ENCODE data around the gene ANGPTL4.

ANGPTL4 gene

DNA sequence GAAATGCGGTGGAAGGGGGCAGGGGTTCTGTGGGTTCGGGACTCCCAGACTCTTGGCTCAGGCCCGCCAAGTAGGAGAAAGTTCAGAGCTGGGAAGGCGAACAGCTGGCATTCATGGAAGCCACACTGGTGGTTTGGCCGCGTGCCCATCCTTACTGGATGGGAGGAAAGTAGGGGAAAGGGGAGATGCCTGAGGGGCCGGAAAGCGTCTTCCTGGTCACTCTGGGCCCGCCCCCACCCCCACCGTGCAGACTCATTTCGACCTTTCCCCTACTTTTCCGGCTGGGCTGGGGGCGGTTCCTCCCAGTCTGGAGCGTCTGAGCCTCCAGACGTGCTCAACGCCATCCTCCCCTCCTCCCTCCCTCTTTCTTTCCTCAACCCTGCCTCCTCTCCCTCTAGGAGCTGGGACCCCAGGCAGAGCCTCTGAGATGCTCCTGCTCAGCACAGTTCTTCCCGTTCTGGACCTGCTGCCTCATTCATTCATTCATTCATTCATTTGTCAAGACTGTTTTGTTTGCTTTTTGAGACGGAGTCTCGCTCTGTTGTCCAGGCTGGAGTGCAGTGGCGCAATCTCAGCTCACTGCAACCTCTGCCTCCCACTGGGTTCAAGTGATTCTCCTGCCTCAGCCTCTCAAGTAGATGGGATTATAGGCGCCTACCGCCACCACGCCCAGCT is 3.5 kb downstream of the ANGPTL4 start:
- Histone ChIP-seq H3K4me3 (ENCODE audit: low read length, poor library complexity, severe bottlenecking) (no peak overlapping the region), H2AFZ (ENCODE audit: low read length) (no peak overlapping the region)

DNA sequence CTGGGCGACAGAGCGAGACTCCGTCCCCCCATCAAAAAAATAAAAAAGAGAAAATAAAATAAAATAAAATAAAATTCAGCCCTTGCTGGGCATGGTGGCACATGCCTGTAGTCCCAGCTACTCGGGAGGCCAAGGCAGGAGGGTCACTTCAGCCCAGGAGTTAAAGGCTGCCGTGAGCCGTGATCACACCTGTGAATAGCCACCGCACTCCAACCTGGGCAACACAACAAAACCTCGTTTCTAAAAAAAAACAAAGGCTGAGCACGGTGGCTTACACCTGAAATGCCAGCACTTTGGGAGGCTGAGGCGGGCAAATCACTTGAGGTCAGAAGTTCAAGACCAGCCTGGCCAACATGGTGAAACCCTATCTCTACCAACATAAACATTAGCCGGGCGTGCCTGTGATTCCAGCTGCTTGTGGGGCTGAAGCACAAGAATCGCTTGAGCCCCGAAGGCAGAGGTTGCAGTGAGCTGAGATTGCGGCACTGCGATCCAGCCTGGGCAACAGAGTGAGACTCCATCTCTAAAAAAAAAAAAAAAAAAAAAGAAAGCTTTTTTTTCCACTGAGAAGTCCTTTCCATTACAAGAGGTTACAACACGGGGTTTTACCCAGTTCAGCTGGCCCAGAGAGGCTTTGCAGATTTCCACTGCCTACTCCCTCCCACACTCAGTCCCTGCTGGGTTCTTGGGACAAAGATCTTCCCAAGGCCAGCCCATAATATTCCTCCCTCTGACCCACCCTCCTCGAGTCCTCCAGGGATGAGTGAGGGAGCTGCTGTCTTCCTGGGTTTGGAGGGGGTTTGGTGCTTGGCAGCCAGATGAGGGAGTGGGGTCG is 6.4 kb downstream of the ANGPTL4 start:
- Histone ChIP-seq H3K4me3 (ENCODE audit: low read length, poor library complexity, severe bottlenecking) (no peak overlapping the region), H3K4me1 (ENCODE audit: insufficient read depth, low read length, poor library complexity, severe bottlenecking) (no peaks in the 10 kb centered on the region), H3K27me3 (ENCODE audit: insufficient read depth, low read length, poor library complexity, severe bottlenecking) (no peaks in the 10 kb centered on the region), H4K20me1 (ENCODE audit: insufficient read depth, low read length, poor library complexity, severe bottlenecking) (no peaks in the 10 kb centered on the region), H3K36me3 (ENCODE audit: insufficient read depth, low read length) (no peaks in the 10 kb centered on the region), H3K9ac (ENCODE audit: low read depth, low read length, poor library complexity, severe bottlenecking) (peak overlapping the region; percentile 12), H3K9me2 (replicated peaks; ENCODE audit: low read depth, low read length) (no peaks in the 10 kb centered on the region), H3K79me2 (ENCODE audit: insufficient read depth, low read length) (no peaks in the 10 kb centered on the region), H2AFZ (ENCODE audit: low read length) (no peak overlapping the region), H3K9me3 (ENCODE audit: insufficient read depth, low read depth, low read length) (no peaks in the 10 kb centered on the region), H3F3A (ENCODE audit: low read depth) (no peaks in the 10 kb centered on the region), H3K4me2 (ENCODE audit: low read depth, low read length, poor library complexity, severe bottlenecking) (no peak overlapping the region)
- no peak for TF ChIP-seq EZH2phosphoT487 (IDR thresholded peaks at IDR 0.05; ENCODE audit: borderline replicate concordance)
- TF ChIP-seq, protein P1, sequence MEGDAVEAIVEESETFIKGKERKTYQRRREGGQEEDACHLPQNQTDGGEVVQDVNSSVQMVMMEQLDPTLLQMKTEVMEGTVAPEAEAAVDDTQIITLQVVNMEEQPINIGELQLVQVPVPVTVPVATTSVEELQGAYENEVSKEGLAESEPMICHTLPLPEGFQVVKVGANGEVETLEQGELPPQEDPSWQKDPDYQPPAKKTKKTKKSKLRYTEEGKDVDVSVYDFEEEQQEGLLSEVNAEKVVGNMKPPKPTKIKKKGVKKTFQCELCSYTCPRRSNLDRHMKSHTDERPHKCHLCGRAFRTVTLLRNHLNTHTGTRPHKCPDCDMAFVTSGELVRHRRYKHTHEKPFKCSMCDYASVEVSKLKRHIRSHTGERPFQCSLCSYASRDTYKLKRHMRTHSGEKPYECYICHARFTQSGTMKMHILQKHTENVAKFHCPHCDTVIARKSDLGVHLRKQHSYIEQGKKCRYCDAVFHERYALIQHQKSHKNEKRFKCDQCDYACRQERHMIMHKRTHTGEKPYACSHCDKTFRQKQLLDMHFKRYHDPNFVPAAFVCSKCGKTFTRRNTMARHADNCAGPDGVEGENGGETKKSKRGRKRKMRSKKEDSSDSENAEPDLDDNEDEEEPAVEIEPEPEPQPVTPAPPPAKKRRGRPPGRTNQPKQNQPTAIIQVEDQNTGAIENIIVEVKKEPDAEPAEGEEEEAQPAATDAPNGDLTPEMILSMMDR (conservative IDR thresholded peaks at IDR 0.05; ENCODE audit: low read length): no peak

More for the DNA sequence above, 3.5 kb downstream of the ANGPTL4 start:
- H3K4me1 ChIP-seq (ENCODE audit: insufficient read depth, low read length, poor library complexity, severe bottlenecking): no peaks in the 10 kb centered on the region
- H3K79me2 ChIP-seq (ENCODE audit: insufficient read depth, low read length): no peaks in the 10 kb centered on the region
- no peak overlapping the region for H3K4me2 ChIP-seq (ENCODE audit: low read depth, low read length, poor library complexity, severe bottlenecking)
- TF ChIP-seq EZH2phosphoT487 (IDR thresholded peaks at IDR 0.05; ENCODE audit: borderline replicate concordance): no peak
- TF ChIP-seq, protein P1 (conservative IDR thresholded peaks at IDR 0.05; ENCODE audit: low read length): no peak
- H3K9me2 ChIP-seq (replicated peaks; ENCODE audit: low read depth, low read length): no peaks in the 10 kb centered on the region
- no peak overlapping the region for H3K9ac ChIP-seq (ENCODE audit: low read depth, low read length, poor library complexity, severe bottlenecking)
- no peaks in the 10 kb centered on the region for H3K27me3 ChIP-seq (ENCODE audit: insufficient read depth, low read length, poor library complexity, severe bottlenecking)
- no peaks in the 10 kb centered on the region for H3K9me3 ChIP-seq (ENCODE audit: insufficient read depth, low read depth, low read length)
- H3K36me3 ChIP-seq (ENCODE audit: insufficient read depth, low read length): no peaks in the 10 kb centered on the region
- no peaks in the 10 kb centered on the region for H4K20me1 ChIP-seq (ENCODE audit: insufficient read depth, low read length, poor library complexity, severe bottlenecking)
- no peaks in the 10 kb centered on the region for H3F3A ChIP-seq (ENCODE audit: low read depth)

DNA sequence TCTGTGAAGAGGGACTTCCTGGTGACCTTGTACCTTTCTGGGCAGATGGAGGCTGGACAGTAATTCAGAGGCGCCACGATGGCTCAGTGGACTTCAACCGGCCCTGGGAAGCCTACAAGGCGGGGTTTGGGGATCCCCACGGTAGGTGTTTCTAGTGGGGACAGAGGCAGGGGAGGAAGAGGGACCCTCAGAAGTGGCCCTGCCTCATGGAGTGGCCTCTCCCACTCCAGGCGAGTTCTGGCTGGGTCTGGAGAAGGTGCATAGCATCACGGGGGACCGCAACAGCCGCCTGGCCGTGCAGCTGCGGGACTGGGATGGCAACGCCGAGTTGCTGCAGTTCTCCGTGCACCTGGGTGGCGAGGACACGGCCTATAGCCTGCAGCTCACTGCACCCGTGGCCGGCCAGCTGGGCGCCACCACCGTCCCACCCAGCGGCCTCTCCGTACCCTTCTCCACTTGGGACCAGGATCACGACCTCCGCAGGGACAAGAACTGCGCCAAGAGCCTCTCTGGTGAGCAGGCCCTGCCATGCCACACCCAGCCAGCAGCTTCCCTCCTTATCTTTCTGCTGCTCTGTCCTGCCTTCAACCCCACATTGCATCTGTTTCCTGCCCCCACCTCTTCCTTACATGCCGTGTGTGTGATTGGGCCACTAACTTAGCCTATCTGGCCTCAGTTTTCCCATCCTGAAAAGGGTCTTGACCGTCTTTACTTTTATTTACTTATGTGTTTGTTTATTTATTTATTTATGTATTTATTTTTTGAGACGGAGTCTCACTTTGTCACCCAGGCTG is 7.3 kb downstream of the ANGPTL4 start:
- no peaks in the 10 kb centered on the region for H3K4me1 ChIP-seq (ENCODE audit: insufficient read depth, low read length, poor library complexity, severe bottlenecking)
- H3F3A ChIP-seq (ENCODE audit: low read depth): no peaks in the 10 kb centered on the region
- TF ChIP-seq, protein P1 (conservative IDR thresholded peaks at IDR 0.05; ENCODE audit: low read length): no peak
- peak overlapping the region; percentile 12 for H3K9ac ChIP-seq (ENCODE audit: low read depth, low read length, poor library complexity, severe bottlenecking)
- no peaks in the 10 kb centered on the region for H3K9me2 ChIP-seq (replicated peaks; ENCODE audit: low read depth, low read length)
- no peak overlapping the region for H2AFZ ChIP-seq (ENCODE audit: low read length)
- no peaks in the 10 kb centered on the region for H3K27me3 ChIP-seq (ENCODE audit: insufficient read depth, low read length, poor library complexity, severe bottlenecking)
- no peak overlapping the region for H3K4me3 ChIP-seq (ENCODE audit: low read length, poor library complexity, severe bottlenecking)
- no peaks in the 10 kb centered on the region for H3K36me3 ChIP-seq (ENCODE audit: insufficient read depth, low read length)
- H3K79me2 ChIP-seq (ENCODE audit: insufficient read depth, low read length): no peaks in the 10 kb centered on the region
- H4K20me1 ChIP-seq (ENCODE audit: insufficient read depth, low read length, poor library complexity, severe bottlenecking): no peaks in the 10 kb centered on the region
- H3K9me3 ChIP-seq (ENCODE audit: insufficient read depth, low read depth, low read length): no peaks in the 10 kb centered on the region
- no peak overlapping the region for H3K4me2 ChIP-seq (ENCODE audit: low read depth, low read length, poor library complexity, severe bottlenecking)
